ENCODE measurements around the gene PIM3.

GRCh38 chr22:49991907-49992533 is 31.4 kb downstream of the PIM3 start:
- TF ChIP-seq, protein P1, sequence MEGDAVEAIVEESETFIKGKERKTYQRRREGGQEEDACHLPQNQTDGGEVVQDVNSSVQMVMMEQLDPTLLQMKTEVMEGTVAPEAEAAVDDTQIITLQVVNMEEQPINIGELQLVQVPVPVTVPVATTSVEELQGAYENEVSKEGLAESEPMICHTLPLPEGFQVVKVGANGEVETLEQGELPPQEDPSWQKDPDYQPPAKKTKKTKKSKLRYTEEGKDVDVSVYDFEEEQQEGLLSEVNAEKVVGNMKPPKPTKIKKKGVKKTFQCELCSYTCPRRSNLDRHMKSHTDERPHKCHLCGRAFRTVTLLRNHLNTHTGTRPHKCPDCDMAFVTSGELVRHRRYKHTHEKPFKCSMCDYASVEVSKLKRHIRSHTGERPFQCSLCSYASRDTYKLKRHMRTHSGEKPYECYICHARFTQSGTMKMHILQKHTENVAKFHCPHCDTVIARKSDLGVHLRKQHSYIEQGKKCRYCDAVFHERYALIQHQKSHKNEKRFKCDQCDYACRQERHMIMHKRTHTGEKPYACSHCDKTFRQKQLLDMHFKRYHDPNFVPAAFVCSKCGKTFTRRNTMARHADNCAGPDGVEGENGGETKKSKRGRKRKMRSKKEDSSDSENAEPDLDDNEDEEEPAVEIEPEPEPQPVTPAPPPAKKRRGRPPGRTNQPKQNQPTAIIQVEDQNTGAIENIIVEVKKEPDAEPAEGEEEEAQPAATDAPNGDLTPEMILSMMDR (conservative IDR thresholded peaks at IDR 0.05), result no peak
- no peak for TF ChIP-seq EZH2 (IDR thresholded peaks at IDR 0.05; ENCODE audit: low read depth)

Measured in PC-9 (cell line).